ENCODE data around the gene ECI1. TPM values are rescaled to one million over a fixed set of nuclear protein-coding genes. Genes with fewer than 3 reads are reported as not detected.

ECI1 gene
- total and polyA plus RNA-seq, 4 donors, result 18.8 to 58.9 (median 53.9) TPM

GRCh38 chr16:2280981-2281542 lies 29.7 kb upstream of the ECI1 start:
- Histone ChIP-seq H3K4me1 (ENCODE audit: control insufficient read depth, insufficient read depth, low read length) (no peaks in the 10 kb centered on the region), H3K9me3 (ENCODE audit: control insufficient read depth, insufficient read depth, low read length) (no peaks in the 10 kb centered on the region), H3K36me3 (ENCODE audit: control insufficient read depth, insufficient read depth, low read length) (peaks cover 100% of the 10 kb centered on the region), H3K27ac (ENCODE audit: low read depth, low read length) (no peak overlapping the region), H3K27me3 (ENCODE audit: control insufficient read depth, insufficient read depth, low read length) (no peaks in the 10 kb centered on the region), H3K4me3 (ENCODE audit: low read depth, low read length) (no peak overlapping the region)
- WGBS (ENCODE audit: insufficient coverage), result 82% methylated on average over 24 of the region's 24 CpGs
- no peak for DNase-seq (ENCODE audit: low read depth in 4 of 6, low spot score in 6 of 6)

- 88% methylated on average over 8 of the region's 8 CpGs for WGBS (ENCODE audit: insufficient coverage)
- no peak overlapping the region for H3K4me3 ChIP-seq (ENCODE audit: low read depth, low read length)
- H3K27ac ChIP-seq (ENCODE audit: low read depth, low read length), result no peak overlapping the region
- no peaks in the 10 kb centered on the region for H3K9me3 ChIP-seq (ENCODE audit: control insufficient read depth, insufficient read depth, low read length)
- no peaks in the 10 kb centered on the region for H3K27me3 ChIP-seq (ENCODE audit: control insufficient read depth, insufficient read depth, low read length)
- no peaks in the 10 kb centered on the region for H3K4me1 ChIP-seq (ENCODE audit: control insufficient read depth, insufficient read depth, low read length)
- DNase-seq (ENCODE audit: low read depth in 4 of 6, low spot score in 6 of 6), result no peak
- peaks cover 100% of the 10 kb centered on the region for H3K36me3 ChIP-seq (ENCODE audit: control insufficient read depth, insufficient read depth, low read length)
Observed at GRCh38 chr16:2280461-2280860, 29.1 kb upstream of the ECI1 start.

GRCh38 chr16:2278956-2279800 lies 27.8 kb upstream of the ECI1 start:
- no peaks in the 10 kb centered on the region for H3K9me3 ChIP-seq (ENCODE audit: control insufficient read depth, insufficient read depth, low read length)
- H3K27me3 ChIP-seq (ENCODE audit: control insufficient read depth, insufficient read depth, low read length), result no peaks in the 10 kb centered on the region
- no peak for DNase-seq (ENCODE audit: low read depth in 4 of 6, low spot score in 6 of 6)
- 84% methylated on average over 25 of the region's 26 CpGs for WGBS (ENCODE audit: insufficient coverage)
- no peak overlapping the region for H3K4me3 ChIP-seq (ENCODE audit: low read depth, low read length)
- H3K36me3 ChIP-seq (ENCODE audit: control insufficient read depth, insufficient read depth, low read length), result peaks cover 98% of the 10 kb centered on the region
- H3K4me1 ChIP-seq (ENCODE audit: control insufficient read depth, insufficient read depth, low read length), result no peaks in the 10 kb centered on the region
- no peak overlapping the region for H3K27ac ChIP-seq (ENCODE audit: low read depth, low read length)

GRCh38 chr16:2278272-2278608 lies 26.9 kb upstream of the ECI1 start:
- no peak for DNase-seq (ENCODE audit: low read depth in 4 of 6, low spot score in 6 of 6)
- H3K27ac ChIP-seq (ENCODE audit: low read depth, low read length), result no peak overlapping the region
- H3K4me1 ChIP-seq (ENCODE audit: control insufficient read depth, insufficient read depth, low read length), result no peaks in the 10 kb centered on the region
- H3K4me3 ChIP-seq (ENCODE audit: low read depth, low read length), result no peak overlapping the region
- WGBS (ENCODE audit: insufficient coverage), result 85% methylated on average over 14 of the region's 14 CpGs
- H3K36me3 ChIP-seq (ENCODE audit: control insufficient read depth, insufficient read depth, low read length), result peaks cover 98% of the 10 kb centered on the region
- H3K9me3 ChIP-seq (ENCODE audit: control insufficient read depth, insufficient read depth, low read length), result no peaks in the 10 kb centered on the region
- H3K27me3 ChIP-seq (ENCODE audit: control insufficient read depth, insufficient read depth, low read length), result no peaks in the 10 kb centered on the region

- WGBS (ENCODE audit: insufficient coverage), result 90% methylated on average over 25 of the region's 25 CpGs
- peaks cover 98% of the 10 kb centered on the region for H3K36me3 ChIP-seq (ENCODE audit: control insufficient read depth, insufficient read depth, low read length)
Observed at GRCh38 chr16:2277466-2278271, 26.3 kb upstream of the ECI1 start.

GRCh38 chr16:2276368-2277195 lies 25.2 kb upstream of the ECI1 start:
- Histone ChIP-seq H3K9me3 (ENCODE audit: control insufficient read depth, insufficient read depth, low read length) (no peaks in the 10 kb centered on the region), H3K4me1 (ENCODE audit: control insufficient read depth, insufficient read depth, low read length) (peaks cover 9% of the 10 kb centered on the region), H3K4me3 (ENCODE audit: low read depth, low read length) (no peak overlapping the region), H3K36me3 (ENCODE audit: control insufficient read depth, insufficient read depth, low read length) (peaks cover 98% of the 10 kb centered on the region), H3K27me3 (ENCODE audit: control insufficient read depth, insufficient read depth, low read length) (no peaks in the 10 kb centered on the region), H3K27ac (ENCODE audit: low read depth, low read length) (no peak overlapping the region)
- 79% methylated on average over 25 of the region's 26 CpGs for WGBS (ENCODE audit: insufficient coverage)
- DNase-seq (ENCODE audit: low read depth in 4 of 6, low spot score in 6 of 6), result no peak

More at GRCh38 chr16:2277466-2278271, 26.3 kb upstream of the ECI1 start:
- no peak overlapping the region for H3K4me3 ChIP-seq (ENCODE audit: low read depth, low read length)
- H3K9me3 ChIP-seq (ENCODE audit: control insufficient read depth, insufficient read depth, low read length), result no peaks in the 10 kb centered on the region
- H3K27me3 ChIP-seq (ENCODE audit: control insufficient read depth, insufficient read depth, low read length), result no peaks in the 10 kb centered on the region
- H3K27ac ChIP-seq (ENCODE audit: low read depth, low read length), result no peak overlapping the region
- no peak for DNase-seq (ENCODE audit: low read depth in 4 of 6, low spot score in 6 of 6)
- H3K4me1 ChIP-seq (ENCODE audit: control insufficient read depth, insufficient read depth, low read length), result no peaks in the 10 kb centered on the region

GRCh38 chr16:2275476-2276367 lies 24.3 kb upstream of the ECI1 start:
- H3K27me3 ChIP-seq (ENCODE audit: control insufficient read depth, insufficient read depth, low read length), result no peaks in the 10 kb centered on the region
- H3K4me3 ChIP-seq (ENCODE audit: low read depth, low read length), result no peak overlapping the region
- H3K36me3 ChIP-seq (ENCODE audit: control insufficient read depth, insufficient read depth, low read length), result peaks cover 98% of the 10 kb centered on the region
- no peak overlapping the region for H3K27ac ChIP-seq (ENCODE audit: low read depth, low read length)
- H3K4me1 ChIP-seq (ENCODE audit: control insufficient read depth, insufficient read depth, low read length), result peaks cover 18% of the 10 kb centered on the region
- 86% methylated on average over 27 of the region's 30 CpGs for WGBS (ENCODE audit: insufficient coverage)
- H3K9me3 ChIP-seq (ENCODE audit: control insufficient read depth, insufficient read depth, low read length), result no peaks in the 10 kb centered on the region
- DNase-seq (ENCODE audit: low read depth in 4 of 6, low spot score in 6 of 6), result no peak

- Histone ChIP-seq H3K4me1 (ENCODE audit: control insufficient read depth, insufficient read depth, low read length) (peaks cover 36% of the 10 kb centered on the region), H3K27ac (ENCODE audit: low read depth, low read length) (no peak overlapping the region), H3K36me3 (ENCODE audit: control insufficient read depth, insufficient read depth, low read length) (peaks cover 88% of the 10 kb centered on the region), H3K4me3 (ENCODE audit: low read depth, low read length) (no peak overlapping the region), H3K27me3 (ENCODE audit: control insufficient read depth, insufficient read depth, low read length) (no peaks in the 10 kb centered on the region), H3K9me3 (ENCODE audit: control insufficient read depth, insufficient read depth, low read length) (no peaks in the 10 kb centered on the region)
- 91% methylated on average over 10 of the region's 10 CpGs for WGBS (ENCODE audit: insufficient coverage)
- DNase-seq (ENCODE audit: low read depth in 4 of 6, low spot score in 6 of 6), result no peak
Observed at GRCh38 chr16:2273931-2274330, 22.5 kb upstream of the ECI1 start.

All from spinal cord (tissue), 10 donors.